ENCODE results near the gene ZC3H4. TPM values are rescaled to one million over a fixed set of nuclear protein-coding genes. Genes with fewer than 3 reads are reported as not detected.
"Not testable (repeated sequence)": the region's sequence is repeated elsewhere in the genome, so short reads cannot be mapped to it uniquely, and the experiment has no call there.

Gene ZC3H4
- total RNA-seq, 1 experiment from 2014 or later, result 51.9 TPM

GRCh38 chr19:47058621-47059022 lies 55.0 kb downstream of the ZC3H4 start:
- Histone ChIP-seq H3K4me3 (no peak overlapping the region), H3K36me3 (ENCODE audit: low read depth) (no peaks in the 10 kb centered on the region), H3K9me3 (ENCODE audit: insufficient read depth, low read depth) (no peaks in the 10 kb centered on the region), H3K79me2 (ENCODE audit: low read depth) (no peaks in the 10 kb centered on the region), H3K9me2 (ENCODE audit: insufficient read depth) (no peaks in the 10 kb centered on the region), H3F3A (ENCODE audit: insufficient read depth, low read depth) (peaks cover 22% of the 10 kb centered on the region), H2AFZ (no peak overlapping the region), H3K4me2 (no peak overlapping the region), H3K27me3 (ENCODE audit: insufficient read depth, low read depth) (no peaks in the 10 kb centered on the region), H3K27ac (no peak overlapping the region), H4K20me1 (ENCODE audit: insufficient read depth) (no peaks in the 10 kb centered on the region), H3K4me1 (replicated peaks; ENCODE audit: insufficient read depth) (peaks cover 5% of the 10 kb centered on the region; the same call in 1 of the 2 replicates)
- CTCF ChIA-PET, result interaction anchor here (0.5 to 0.6 kb wide), 3 partner anchors 166 to 609 kb away, joined by 3 to 7 read pairs (median 4); no protein-coding TSS in a partner anchor
- no peak for DNase-seq
- intact Hi-C loops (cut with micrococcal nuclease; ENCODE audit: unreplicated experiment), result no loop called here
- POLR2A ChIA-PET (ENCODE audit: unreplicated experiment), result interaction anchor here (0.5 to 0.6 kb wide), 4 partner anchors 9 to 670 kb away, joined by 4 to 21 read pairs (median 6); partner anchors contain the start of gene ZC3H4
- BruUV-seq (replicated peaks), result no TSS peak
- TF ChIP-seq CTCF (conservative IDR thresholded peaks at IDR 0.05) (no peak), EZH2 (IDR thresholded peaks at IDR 0.05; ENCODE audit: low read depth) (no peak)

GRCh38 chr19:47057328-47057727 lies 56.2 kb downstream of the ZC3H4 start:
- intact Hi-C loops (cut with micrococcal nuclease; ENCODE audit: unreplicated experiment), result no loop called here
- Histone ChIP-seq H3K9me2 (ENCODE audit: insufficient read depth) (no peaks in the 10 kb centered on the region), H3K36me3 (ENCODE audit: low read depth) (no peaks in the 10 kb centered on the region), H2AFZ (no peak overlapping the region), H3K4me1 (replicated peaks; ENCODE audit: insufficient read depth) (peaks cover 5% of the 10 kb centered on the region; the same call in 1 of the 2 replicates), H3K79me2 (ENCODE audit: low read depth) (no peaks in the 10 kb centered on the region), H3F3A (ENCODE audit: insufficient read depth, low read depth) (peaks cover 9% of the 10 kb centered on the region; the same call in 1 of the 2 replicates), H4K20me1 (ENCODE audit: insufficient read depth) (no peaks in the 10 kb centered on the region), H3K9me3 (ENCODE audit: insufficient read depth, low read depth) (no peaks in the 10 kb centered on the region), H3K27me3 (ENCODE audit: insufficient read depth, low read depth) (no peaks in the 10 kb centered on the region), H3K27ac (no peak overlapping the region), H3K4me3 (no peak overlapping the region), H3K4me2 (no peak overlapping the region)
- BruUV-seq (replicated peaks), result no TSS peak
- ChIA-PET POLR2A (ENCODE audit: unreplicated experiment) (no interaction called here), CTCF (interaction anchor here (0.6 kb wide), 1 partner anchor 37 kb away, joined by 5 read pairs; the partner anchor contains the start of gene NPAS1)
- TF ChIP-seq EZH2 (IDR thresholded peaks at IDR 0.05; ENCODE audit: low read depth), result no peak
- TF ChIP-seq CTCF (conservative IDR thresholded peaks at IDR 0.05), result no peak
- no peak for DNase-seq

- no peak overlapping the region for H3K4me2 ChIP-seq
- no peaks in the 10 kb centered on the region for H3K79me2 ChIP-seq (ENCODE audit: low read depth)
- no peaks in the 10 kb centered on the region for H3K27me3 ChIP-seq (ENCODE audit: insufficient read depth, low read depth)
- H3K4me1 ChIP-seq (replicated peaks; ENCODE audit: insufficient read depth), result peaks cover 5% of the 10 kb centered on the region; the same call in 1 of the 2 replicates
- no peak for DNase-seq
- H3K9me2 ChIP-seq (ENCODE audit: insufficient read depth), result no peaks in the 10 kb centered on the region
- TF ChIP-seq EZH2 (IDR thresholded peaks at IDR 0.05; ENCODE audit: low read depth) (no peak), CTCF (conservative IDR thresholded peaks at IDR 0.05) (no peak)
- H4K20me1 ChIP-seq (ENCODE audit: insufficient read depth), result no peaks in the 10 kb centered on the region
- no TSS peak for BruUV-seq (replicated peaks)
- peaks cover 1% of the 10 kb centered on the region; the same call in 1 of the 2 replicates for H3F3A ChIP-seq (ENCODE audit: insufficient read depth, low read depth)
- H3K27ac ChIP-seq, result no peak overlapping the region
- ChIA-PET CTCF (interaction anchor here (0.6 to 0.7 kb wide), 2 partner anchors 17 to 72 kb away, joined by 3 read pairs; no protein-coding TSS in a partner anchor), POLR2A (ENCODE audit: unreplicated experiment) (interaction anchor here (0.6 kb wide), 1 partner anchor 234 kb away, joined by 17 read pairs; no protein-coding TSS in a partner anchor)
- intact Hi-C loops (cut with micrococcal nuclease; ENCODE audit: unreplicated experiment), result no loop called here
- no peaks in the 10 kb centered on the region for H3K9me3 ChIP-seq (ENCODE audit: insufficient read depth, low read depth)
- H3K36me3 ChIP-seq (ENCODE audit: low read depth), result no peaks in the 10 kb centered on the region
- no peak overlapping the region for H3K4me3 ChIP-seq
- H2AFZ ChIP-seq, result no peak overlapping the region
These were observed 57.2 kb downstream of the ZC3H4 start for GRCh38 chr19:47056411-47056810.

GRCh38 chr19:47050562-47050961 lies 63.0 kb downstream of the ZC3H4 start:
- H2AFZ ChIP-seq; H3K9me3 ChIP-seq (ENCODE audit: insufficient read depth, low read depth); DNase-seq; POLR2A ChIA-PET (ENCODE audit: unreplicated experiment); H3K36me3 ChIP-seq (ENCODE audit: low read depth); H3K9me2 ChIP-seq (ENCODE audit: insufficient read depth); intact Hi-C loops (cut with micrococcal nuclease; ENCODE audit: unreplicated experiment); CTCF ChIA-PET; H4K20me1 ChIP-seq (ENCODE audit: insufficient read depth); H3K79me2 ChIP-seq (ENCODE audit: low read depth); BruUV-seq (replicated peaks); H3K27me3 ChIP-seq (ENCODE audit: insufficient read depth, low read depth); H3K4me3 ChIP-seq; H3K4me2 ChIP-seq; H3K27ac ChIP-seq; H3F3A ChIP-seq (ENCODE audit: insufficient read depth, low read depth): not testable (repeated sequence)
- H3K4me1 ChIP-seq (replicated peaks; ENCODE audit: insufficient read depth), result peaks cover 15% of the 10 kb centered on the region

All from PC-9 (cell line).